GM18508 (cell line): ENCODE measurements around the gene MEIS1.
"Not testable (repeated sequence)": the region's sequence is repeated elsewhere in the genome, so short reads cannot be mapped to it uniquely, and the experiment has no call there.

Experiments used
- ATAC-seq: cut with Tn5 transposase; IDR thresholded peaks from one replicate; pipeline ENCODE4 v1.9.1; 2021; ENCODE audit warnings: moderate number of reproducible peaks; ENCODE audit not compliant: insufficient read depth, unreplicated experiment

The MEIS1 gene

GRCh38 chr2:66463206-66463755 lies 28.4 kb downstream of the MEIS1 start:
- ATAC-seq, result no peak

- ATAC-seq, result no peak
Measured at GRCh38 chr2:66464930-66465637, 30.2 kb downstream of the MEIS1 start.

GRCh38 chr2:66466433-66466832 lies 31.5 kb downstream of the MEIS1 start:
- no peak for ATAC-seq

GRCh38 chr2:66467718-66468117 lies 32.8 kb downstream of the MEIS1 start:
- no peak for ATAC-seq

GRCh38 chr2:66469214-66469902 lies 34.4 kb downstream of the MEIS1 start:
- ATAC-seq, result no peak

GRCh38 chr2:66470199-66470598 lies 35.3 kb downstream of the MEIS1 start:
- no peak for ATAC-seq

- no peak for ATAC-seq
Measured at GRCh38 chr2:66472225-66472843, 37.4 kb downstream of the MEIS1 start.

GRCh38 chr2:66477135-66477842 lies 42.4 kb downstream of the MEIS1 start:
- ATAC-seq, result no peak

- no peak for ATAC-seq
Measured at GRCh38 chr2:66478299-66478698, 43.4 kb downstream of the MEIS1 start.

GRCh38 chr2:66478731-66479316 lies 43.9 kb downstream of the MEIS1 start:
- no peak for ATAC-seq

- ATAC-seq, result no peak
Measured at GRCh38 chr2:66481100-66481549, 46.2 kb downstream of the MEIS1 start.

- not testable (repeated sequence) for ATAC-seq
Measured at GRCh38 chr2:66485252-66485651, 50.3 kb downstream of the MEIS1 start.

GRCh38 chr2:66488946-66489345 lies 54.0 kb downstream of the MEIS1 start:
- ATAC-seq, result no peak

GRCh38 chr2:66489436-66489835 lies 54.5 kb downstream of the MEIS1 start:
- ATAC-seq, result no peak

GRCh38 chr2:66490588-66491001 lies 55.7 kb downstream of the MEIS1 start:
- no peak for ATAC-seq

GRCh38 chr2:66494708-66495107 lies 59.8 kb downstream of the MEIS1 start:
- ATAC-seq, result no peak

GRCh38 chr2:66495788-66496640 lies 61.1 kb downstream of the MEIS1 start:
- no peak for ATAC-seq

- ATAC-seq, result no peak
Measured at GRCh38 chr2:66496670-66497420, 61.9 kb downstream of the MEIS1 start.
